Activated CD4-positive, alpha-beta T cell treated with anti-CD3 and anti-CD28 coated beads for 4 hours (primary cell): Measurements from ENCODE around the gene DLG1.
A peak's percentile ranks its signal among the peaks of the same experiment; 100 is the strongest.
"Not testable (repeated sequence)": the region's sequence is repeated elsewhere in the genome, so short reads cannot be mapped to it uniquely, and the experiment has no call there.

Experiments
- DNase-seq, 2 donors: peaks; one replicate each; pipeline ENCODE4 v3.0.0-alpha.2; 2020

Gene DLG1

DNA sequence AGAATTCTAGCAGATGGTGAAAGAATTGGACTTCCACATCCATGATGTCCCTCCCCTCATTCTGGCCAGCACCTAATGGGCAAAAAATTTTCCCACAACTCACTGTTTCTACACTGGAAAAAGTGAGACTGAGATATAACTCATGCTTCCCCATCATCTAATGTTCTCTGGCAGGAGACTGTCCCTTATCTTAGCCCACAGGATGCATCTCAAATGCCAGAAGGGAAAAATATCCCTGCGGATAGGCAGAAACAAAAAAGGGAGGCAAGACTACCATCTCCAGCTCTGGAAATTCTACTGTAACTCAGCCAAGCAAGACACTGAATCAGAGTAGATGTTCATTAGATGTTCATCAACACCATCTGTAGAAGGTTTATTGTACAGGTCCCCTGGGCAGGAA, 58.6 kb downstream of the DLG1 start:
- no peak for DNase-seq

DNA sequence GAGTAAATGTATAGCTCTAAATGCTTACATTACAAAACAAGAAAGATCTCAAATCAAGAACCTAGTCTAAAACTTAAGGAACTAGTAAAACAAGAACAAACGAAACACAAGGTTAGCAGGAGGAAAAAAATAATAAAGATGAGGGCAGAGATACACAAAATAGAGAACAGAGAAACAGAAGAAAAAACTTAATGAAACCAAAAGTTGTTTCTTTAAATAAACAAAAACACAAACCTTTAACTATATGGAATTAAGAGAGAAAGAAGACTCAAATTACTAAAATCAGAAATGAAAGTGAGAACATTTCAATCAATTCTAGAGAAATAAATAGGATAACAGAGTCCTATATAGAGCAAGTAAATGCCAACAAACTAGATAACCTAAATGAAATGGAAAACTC, 59.6 kb downstream of the DLG1 start:
- DNase-seq = no peak

DNA sequence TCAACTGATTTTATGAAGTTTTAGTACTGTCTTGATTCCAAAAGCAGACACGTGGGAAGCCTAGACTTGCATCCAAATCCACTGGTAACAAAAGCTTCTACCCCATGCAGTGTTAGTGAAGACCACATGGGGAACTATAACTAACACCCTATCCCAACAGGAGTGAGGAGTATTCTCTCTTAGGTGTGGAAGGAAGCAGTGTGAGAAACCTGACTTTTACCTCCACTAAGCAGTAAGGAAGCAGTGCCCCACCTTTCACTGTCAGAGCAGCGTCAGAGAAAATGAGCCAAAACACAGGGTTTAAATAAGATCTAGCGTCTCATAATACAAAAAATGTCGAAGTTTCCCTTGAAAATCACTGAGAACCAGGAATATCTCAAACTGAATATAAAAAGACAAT, 60.5 kb downstream of the DLG1 start:
- no peak for DNase-seq

DNA sequence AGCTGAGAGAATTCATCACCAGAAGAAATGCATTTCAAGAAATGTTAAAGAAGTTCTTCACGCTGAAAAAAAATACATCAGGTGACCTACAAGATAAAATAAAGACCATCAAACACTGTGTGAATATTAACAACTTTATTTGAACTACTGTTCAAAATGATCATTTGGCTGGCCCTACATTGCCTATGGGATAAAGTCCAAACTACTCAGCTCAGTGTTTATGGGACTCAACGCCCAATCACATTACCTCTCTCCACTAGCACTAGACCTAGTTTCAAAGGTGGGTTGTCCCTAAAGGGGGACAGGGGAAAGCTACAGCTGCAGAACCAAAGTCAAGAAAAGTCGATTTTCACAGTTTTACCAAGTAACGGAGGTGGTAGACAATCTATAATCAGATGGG, 62.0 kb downstream of the DLG1 start:
- DNase-seq = no peak

DNA sequence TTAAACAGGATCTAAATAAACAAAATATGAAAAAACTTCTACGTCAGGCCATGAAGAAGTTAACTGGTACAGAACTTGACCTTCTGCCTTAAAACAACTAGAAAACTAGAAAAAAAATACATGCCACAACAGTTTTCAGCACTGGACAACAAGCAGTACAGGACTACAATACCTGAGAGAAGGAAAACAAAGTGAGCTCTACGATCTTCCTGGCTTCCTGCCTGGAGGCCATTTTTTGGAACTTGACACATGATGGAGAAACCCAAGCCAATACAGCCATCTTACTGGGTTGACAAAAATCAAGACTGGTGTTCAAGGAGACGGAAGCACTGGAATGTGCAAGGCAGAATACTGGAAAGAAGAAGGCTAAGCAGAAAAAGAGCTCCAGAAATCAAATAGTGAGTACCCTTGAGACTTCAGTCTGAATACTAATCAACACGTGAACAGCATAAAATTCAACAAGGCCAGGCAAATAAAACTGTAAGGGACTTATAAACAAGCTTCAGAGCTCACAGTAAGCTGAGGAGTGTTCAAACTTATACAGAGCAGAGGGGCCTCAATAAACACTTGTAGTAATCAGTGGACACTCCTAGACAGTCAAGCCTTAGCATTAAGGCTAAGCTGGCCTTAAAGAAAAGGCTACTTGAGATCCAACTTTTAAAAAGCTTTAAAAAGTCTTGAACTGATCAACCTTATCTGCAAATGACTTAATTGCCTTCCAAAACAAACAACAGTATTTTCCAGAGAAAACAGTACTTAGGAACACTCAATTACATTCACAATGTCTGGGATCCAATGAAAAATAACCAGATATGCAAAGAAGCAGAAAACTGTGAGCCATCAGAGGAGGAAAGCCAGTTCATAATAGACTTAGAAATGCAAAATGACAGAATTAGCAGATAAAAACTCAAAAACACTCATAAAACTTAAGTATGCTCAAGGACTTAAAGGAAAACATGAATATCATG, 63.2 kb downstream of the DLG1 start:
- DNase-seq = no peak

- no peak for DNase-seq
These were observed 67.1 kb downstream of the DLG1 start for GRCh38 chr3:197231321-197231720.

- DNase-seq = no peak
These were observed 68.6 kb downstream of the DLG1 start for GRCh38 chr3:197229836-197230235.

- DNase-seq = no peak
These were observed 69.2 kb downstream of the DLG1 start for GRCh38 chr3:197229178-197229577.

DNA sequence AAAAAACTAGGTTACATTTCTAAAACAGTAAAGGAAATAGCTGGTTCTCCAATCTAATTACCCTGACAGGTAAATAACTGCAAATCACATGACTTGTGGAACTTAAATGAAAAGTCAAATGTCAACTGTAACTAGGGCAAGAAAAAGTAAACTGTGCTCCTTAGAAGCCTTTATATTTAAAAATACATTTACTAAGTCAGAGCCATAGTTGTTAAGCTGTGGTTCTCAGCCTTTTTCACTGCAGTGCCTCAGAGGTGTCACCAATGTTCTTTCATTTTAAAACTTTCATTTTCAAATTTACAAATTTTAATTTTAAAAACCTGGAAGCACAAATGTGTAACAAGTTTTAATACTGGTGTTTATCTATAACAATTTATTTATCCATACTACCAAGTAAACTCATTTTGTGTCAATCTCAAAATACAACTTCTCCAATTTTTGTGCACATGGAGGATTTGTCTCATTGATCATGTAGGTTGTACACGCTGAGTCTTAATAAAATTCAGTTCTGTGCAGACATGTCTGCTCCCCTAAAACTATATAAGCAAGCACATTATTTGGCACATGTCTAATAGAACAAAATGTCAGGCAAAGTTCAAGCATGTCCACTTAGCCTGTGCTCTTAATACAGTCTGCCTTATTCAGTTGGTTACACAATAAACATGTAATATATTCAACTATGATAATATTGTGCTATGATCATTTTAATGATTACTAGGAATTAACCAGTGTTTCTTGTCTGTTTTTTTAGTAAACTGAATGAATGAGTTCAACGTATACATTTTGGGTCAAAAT, 70.4 kb downstream of the DLG1 start:
- DNase-seq = no peak

- no peak for DNase-seq
These were observed 72.2 kb downstream of the DLG1 start for GRCh38 chr3:197226179-197226578.

GRCh38 chr3:197225579-197225978, 72.8 kb downstream of the DLG1 start:
- no peak for DNase-seq

DNA sequence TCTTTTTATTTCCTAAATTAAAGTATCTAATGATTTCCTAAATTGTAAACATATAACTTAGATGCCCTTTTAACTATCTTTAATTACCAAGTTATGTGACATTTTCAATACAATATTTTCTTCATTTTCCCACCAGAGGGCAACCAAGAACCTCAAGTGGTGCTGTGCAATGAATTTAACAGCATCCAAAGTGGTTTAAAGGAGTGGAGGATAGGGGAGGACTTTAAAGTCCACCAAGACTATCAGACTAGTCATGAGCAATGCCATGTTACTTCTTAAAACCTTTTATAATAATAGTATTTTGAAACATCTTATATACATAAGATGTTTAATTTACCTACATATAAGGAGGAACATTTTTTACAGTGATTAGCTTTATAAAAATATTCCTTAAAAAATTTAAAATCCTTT, 74.4 kb downstream of the DLG1 start:
- DNase-seq = peak in 1 of 2 donors; percentile 5

- no peak for DNase-seq
These were observed 75.5 kb downstream of the DLG1 start for GRCh38 chr3:197222937-197223370.

GRCh38 chr3:197219619-197220018, 78.8 kb downstream of the DLG1 start:
- no peak for DNase-seq

DNA sequence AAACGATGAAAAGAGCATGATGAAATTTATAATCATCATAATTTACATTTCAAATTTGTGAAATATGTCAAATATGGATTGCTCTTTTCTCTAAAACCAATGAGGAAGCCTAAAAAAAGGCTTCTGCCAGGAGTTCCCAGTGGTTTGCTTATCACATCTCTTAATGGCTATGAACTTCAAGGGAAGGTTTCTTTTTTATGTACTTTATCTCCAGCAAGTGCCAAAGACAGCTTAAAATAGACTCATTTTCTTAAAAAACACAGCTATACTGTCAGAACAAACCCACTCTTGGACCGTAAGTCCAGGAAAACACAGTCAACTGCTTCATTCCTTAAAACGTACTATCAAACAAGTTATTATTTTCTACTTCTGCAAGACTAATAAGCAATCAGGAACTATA, 80.2 kb downstream of the DLG1 start:
- no peak for DNase-seq

DNA sequence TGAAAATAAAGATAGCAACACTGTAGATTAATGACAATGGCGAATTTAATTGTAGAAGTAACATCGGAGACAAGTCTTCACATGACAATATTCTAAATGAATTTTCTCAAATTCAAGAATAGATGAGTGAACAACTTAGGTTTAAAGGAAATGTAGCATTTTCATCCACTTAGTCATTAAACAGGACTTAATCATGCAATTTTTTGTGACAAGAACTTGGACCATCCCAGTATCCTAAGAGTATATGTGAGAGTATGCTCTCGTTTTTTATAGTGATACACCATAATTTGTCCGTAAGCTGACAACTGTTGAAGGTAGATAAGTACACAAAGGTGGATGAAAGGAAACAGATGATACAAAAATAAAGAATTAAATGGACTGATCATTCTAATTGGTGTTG, 81.5 kb downstream of the DLG1 start:
- no peak for DNase-seq

DNA sequence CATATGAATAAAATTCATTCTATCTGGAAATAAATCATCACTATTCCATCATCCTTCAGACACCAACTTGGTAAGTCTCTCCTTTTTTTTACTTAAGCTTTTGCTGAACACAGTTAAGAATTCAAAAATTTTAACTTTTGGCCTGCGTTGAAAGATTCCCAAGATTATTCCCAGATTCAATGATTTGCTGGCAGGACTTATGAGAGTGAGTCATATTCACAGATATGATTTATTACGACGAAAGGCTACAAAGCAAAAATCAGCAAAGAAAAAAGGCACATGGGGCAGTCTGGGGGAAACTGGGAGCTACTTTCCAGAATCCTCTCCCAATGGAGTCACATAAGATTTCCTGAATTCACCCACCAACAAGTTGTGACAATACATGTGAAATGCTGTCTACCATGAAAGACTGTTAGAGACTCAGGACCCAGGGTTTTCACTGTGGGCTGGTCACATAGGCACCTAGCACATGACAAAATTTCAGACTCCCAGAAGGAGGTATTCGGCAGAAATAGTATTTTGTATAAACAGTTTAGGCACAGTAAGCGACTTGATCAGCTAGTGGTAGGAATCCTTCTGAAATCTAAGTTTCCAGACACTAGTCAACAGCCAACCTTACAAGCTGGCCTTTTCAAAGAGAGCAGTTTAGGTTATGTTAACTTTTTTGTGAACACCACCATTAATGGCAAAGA, 82.1 kb downstream of the DLG1 start:
- no peak for DNase-seq

- DNase-seq = no peak
These were observed 86.1 kb downstream of the DLG1 start for GRCh38 chr3:197212290-197212689.

GRCh38 chr3:197211698-197212097, 86.7 kb downstream of the DLG1 start:
- not testable (repeated sequence) for DNase-seq

DNA sequence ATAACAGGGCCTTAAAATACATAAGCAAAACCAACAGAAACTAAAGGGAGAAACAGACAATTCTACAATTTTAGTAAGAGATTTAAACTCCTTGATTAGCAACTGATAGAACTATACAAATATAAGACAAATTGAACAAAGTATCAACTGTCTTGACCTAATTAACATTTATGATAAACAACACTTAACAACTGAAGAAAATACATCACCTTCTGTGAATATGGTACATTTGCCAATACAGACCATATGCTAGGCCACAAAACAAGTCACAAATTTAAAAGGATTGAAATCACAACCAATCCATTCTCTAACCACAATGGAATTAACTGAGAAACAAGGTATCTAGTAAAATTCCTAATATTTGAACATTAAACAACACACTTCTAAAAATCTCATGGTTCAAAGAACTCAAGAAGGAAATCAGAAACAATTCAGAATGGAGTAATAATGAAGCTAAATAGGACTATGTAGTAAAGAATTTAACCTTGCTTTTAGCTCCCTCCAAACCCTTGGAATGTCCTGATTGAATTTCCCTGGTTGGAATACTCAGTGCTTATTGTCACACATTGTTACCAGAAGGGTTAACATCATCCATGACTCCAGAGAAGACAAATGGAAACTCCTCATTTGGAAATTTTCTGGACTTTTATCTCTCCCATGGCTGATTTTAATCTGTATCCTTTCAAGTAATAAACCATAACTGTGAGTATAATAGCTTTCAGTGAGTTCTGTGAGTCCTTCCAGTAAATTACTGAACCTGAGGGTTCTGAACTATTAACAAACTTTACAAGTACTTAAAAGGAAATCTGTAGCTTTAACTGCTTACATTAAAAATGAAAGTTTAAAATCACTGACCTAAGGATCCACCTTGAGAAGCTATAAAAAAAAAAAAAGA, 88.8 kb downstream of the DLG1 start:
- DNase-seq = no peak

- DNase-seq = no peak
These were observed 91.5 kb downstream of the DLG1 start for GRCh38 chr3:197206913-197207312.

DNA sequence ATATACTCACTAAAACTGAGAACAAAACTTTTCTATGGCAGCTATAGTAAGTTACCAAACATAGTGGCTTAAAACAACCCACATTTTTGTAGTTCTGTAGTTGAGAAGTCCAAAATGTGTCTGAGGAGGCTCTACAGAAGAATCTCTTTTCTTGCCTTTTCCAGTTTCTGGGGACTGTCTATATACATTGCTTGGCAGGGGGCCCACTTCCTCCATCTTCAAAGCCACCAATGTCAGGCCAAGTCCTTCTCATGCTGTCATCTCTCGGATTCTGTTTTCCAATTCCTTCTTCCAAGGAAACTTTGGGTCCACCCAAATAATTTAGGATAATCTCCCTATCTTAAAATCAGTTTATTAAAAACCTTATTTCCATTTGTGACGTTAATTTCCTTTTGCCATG, 92.7 kb downstream of the DLG1 start:
- no peak for DNase-seq
